OCI-LY7 (cell line): Measurements from ENCODE around the gene MAB21L3.

ENCODE experiments used
- CTCF ChIP-seq: fragments of 200-600 bp; sonication (generic); conservative IDR thresholded peaks from 2 replicates; pipeline ENCODE4 v1.5.1; 2014; ENCODE audit warnings: mild to moderate bottlenecking, antibody characterized with exemption, low read length, moderate library complexity, mixed read lengths
- EZH2phosphoT487 ChIP-seq: fragments of 200-600 bp; sonication (generic); IDR thresholded peaks from 2 replicates; pipeline ENCODE4 v1.6.1; 2018; ENCODE audit warnings: low read depth, borderline replicate concordance, mild to moderate bottlenecking, mixed run types, antibody characterized with exemption, low read length, moderate library complexity, mixed read lengths

DNA sequence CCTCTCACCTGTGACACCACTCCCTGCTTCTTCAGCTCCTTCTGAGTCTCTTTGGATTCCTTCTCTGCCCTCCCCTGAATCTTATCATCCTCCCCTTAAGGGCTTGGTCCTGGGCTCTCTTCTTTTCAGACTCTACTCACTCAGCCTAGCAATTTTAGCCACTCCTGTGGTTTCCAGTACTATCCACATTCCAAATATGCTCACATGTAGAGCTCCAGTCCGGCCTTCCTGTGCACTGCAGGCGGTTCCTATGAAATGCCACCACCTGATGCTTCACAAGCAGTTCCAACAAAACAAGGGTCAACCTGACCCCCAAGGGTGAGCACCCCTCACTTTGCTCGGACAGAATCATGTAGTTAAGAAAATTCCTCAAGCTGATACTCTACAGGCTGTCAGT is 35.9 kb downstream of the MAB21L3 start:
- TF ChIP-seq CTCF (no peak), EZH2phosphoT487 (no peak)
